A673 (cell line): ENCODE data around the gene IKZF3.

Experiments used
- CTCF ChIP-seq: fragments of 300-800, 200-600 bp; sonication (generic); conservative IDR thresholded peaks from 2 replicates; pipeline ENCODE4 v1.5.1; 2017; ENCODE audit warnings: low read depth, mild to moderate bottlenecking, antibody characterized with exemption, low read length, moderate library complexity, mixed read lengths
- EZH2 ChIP-seq: fragments of 200-600 bp; sonication (generic); IDR thresholded peaks from 2 replicates; pipeline ENCODE4 v1.6.1; 2017; ENCODE audit warnings: borderline replicate concordance, low read depth, mild to moderate bottlenecking, mixed read lengths, antibody characterized with exemption, low read length; ENCODE audit not compliant: poor library complexity, severe bottlenecking

GRCh38 chr17:39828443-39828842, 35.7 kb downstream of the IKZF3 start:
- TF ChIP-seq CTCF (no peak), EZH2 (no peak)
